Kidney (tissue), 14 donors: Measurements from ENCODE around the gene COL8A2. TPM values are rescaled to one million over a fixed set of nuclear protein-coding genes. Genes with fewer than 3 reads are reported as not detected.

Experiments
- DNase-seq, 5 donors: peaks; one replicate each; pipeline ENCODE4 v3.0.0-alpha.2; 2013 to 2020
- FAIRE-seq: peaks from 2 replicates; lab custom pipeline; 2012; peaks lifted over from hg19 to GRCh38; lab: Jason Lieb, UNC
- H3K27ac ChIP-seq, 2 donors: one replicate each; pipeline ENCODE4 v1.7.0; 2013; ENCODE audit warnings: low read depth in 2 of 2, low read length in 2 of 2, inconsistent platforms in 1 of 2
- H3K27me3 ChIP-seq: one replicate; pipeline ENCODE4 v1.7.1; 2013; ENCODE audit warnings: low read length, inconsistent platforms; ENCODE audit not compliant: control insufficient read depth, insufficient read depth
- H3K36me3 ChIP-seq, 3 donors: one replicate each; pipeline versions ENCODE4 v1.7.0 to v1.7.1; 2013; ENCODE audit warnings: low read length in 3 of 3, control low read depth in 1 of 3, inconsistent platforms in 1 of 3; ENCODE audit not compliant: insufficient read depth in 3 of 3, control insufficient read depth in 2 of 3
- H3K4me1 ChIP-seq, 3 donors: one replicate each; pipeline versions ENCODE4 v1.7.0 to v1.7.1; 2013; ENCODE audit warnings: low read length in 3 of 3, inconsistent platforms in 1 of 3, low read depth in 1 of 3; ENCODE audit not compliant: control insufficient read depth in 2 of 3, insufficient read depth in 2 of 3
- H3K4me3 ChIP-seq, 3 donors: one replicate each; pipeline versions ENCODE4 v1.7.0 to v1.8.1; 2013; ENCODE audit warnings: low read length in 3 of 3, control low read depth in 1 of 3, inconsistent platforms in 1 of 3
- H3K9ac ChIP-seq, 3 donors: one replicate each; pipeline versions ENCODE4 v1.7.0 to v1.7.1; 2013; ENCODE audit warnings: low read length in 3 of 3, control low read depth in 1 of 3, inconsistent platforms in 1 of 3
- H3K9me3 ChIP-seq, 3 donors: one replicate each; pipeline versions ENCODE4 v1.7.0 to v1.7.1; 2013; ENCODE audit warnings: low read length in 3 of 3, control low read depth in 1 of 3, inconsistent platforms in 1 of 3; ENCODE audit not compliant: control insufficient read depth in 2 of 3, insufficient read depth in 1 of 3
- CTCF ChIP-seq: IDR thresholded peaks from 3 replicates; pipeline ENCODE4 v1.5.1; 2012; ENCODE audit warnings: mild to moderate bottlenecking, moderate library complexity, borderline replicate concordance; ENCODE audit not compliant: insufficient read depth; ENCODE audit errors: extremely low read depth
- intact Hi-C: fragments of 100-400 bp; cut with DNase I; formaldehyde crosslinking; loops from one replicate; pipeline ENCODE4 v1.11.1; 2022
- polyA plus RNA-seq: library from polyadenylated mRNA; stranded (reverse); fragments of 350-450 nt; fragmentation: Illumina TruSeq; extraction: RNeasy Lipid Tissue Mini Kit (QIAGEN cat#74804); gene quantifications from one replicate; pipeline ENCODE4 v1.2.3, GENCODE V29; 2014; ENCODE audit warnings: low read depth, low replicate concordance; ENCODE audit not compliant: insufficient read depth
- total RNA-seq: library from RNA; stranded (reverse); fragmentation: NEBNext Ultra II Directional; extraction: Animal tissue kit (Norgen Biotek cat#: 25700); gene quantifications from one replicate; pipeline ENCODE4 v1.2.1, GENCODE V29; 2021
- donor health status: control.
- donor health status: control.
- donor health status: control.
- donor health status: control.
- donor health status: control.
- donor health status: DM: yes; HTN: yes; CAD: no.
- donor health status: Normal renal cell carcinoma (clear cell type).

COL8A2 gene
- total and polyA plus RNA-seq, 2 donors from 2014 or later = 0.90 to 6.4 TPM

- Histone ChIP-seq H3K27me3 (no peaks in the 10 kb centered on the region), H3K4me3 (peak overlapping the region; percentile 53 to 64 (median 64)), H3K9me3 (no peaks in the 10 kb centered on the region), H3K9ac (peak overlapping the region in 1 of 3 donors; percentile 73), H3K4me1 (peaks cover 0 to 7% (median 4%) of the 10 kb centered on the region in 3 donors), H3K36me3 (no peaks in the 10 kb centered on the region), H3K27ac (no peak overlapping the region)
- no peak for TF ChIP-seq CTCF
- DNase-seq (peak in 2 of 5 donors; percentile 59 to 62), FAIRE-seq (no peak)
- intact Hi-C loops = no loop called here
Measured at GRCh38 chr1:36084497-36085115, 40.4 kb downstream of the COL8A2 start.

GRCh38 chr1:36083635-36084496, 41.2 kb downstream of the COL8A2 start, which contains the start of gene TEKT2:
Gene TEKT2 (plus strand): TSS chr1:36084094. CDS start chr1:36084922, 828 bp downstream.
- Histone ChIP-seq H3K9ac (peak within 1 kb of the TSS in 2 of 3 donors; percentile 42 to 73), H3K36me3 (no peaks in the 10 kb centered on the region), H3K27me3 (no peaks in the 10 kb centered on the region), H3K4me1 (peaks cover 0 to 4% (median 3%) of the 10 kb centered on the region in 3 donors), H3K27ac (no peak within 1 kb of the TSS), H3K9me3 (no peaks in the 10 kb centered on the region), H3K4me3 (peak within 1 kb of the TSS; percentile 57 to 64 (median 64))
- no peak for TF ChIP-seq CTCF
- FAIRE-seq = no peak
- intact Hi-C loops = no loop called here
- peak; percentile 86 to 94 (median 94) for DNase-seq

- FAIRE-seq (no peak), DNase-seq (no peak)
- H3K36me3 ChIP-seq = no peaks in the 10 kb centered on the region
- intact Hi-C loops = no loop called here
- H3K4me1 ChIP-seq = peaks cover 0 to 3% (median 2%) of the 10 kb centered on the region in 3 donors
- H3K9me3 ChIP-seq = no peaks in the 10 kb centered on the region
- TF ChIP-seq CTCF = no peak
- H3K4me3 ChIP-seq = no peak overlapping the region
- no peak overlapping the region for H3K9ac ChIP-seq
- H3K27me3 ChIP-seq = no peaks in the 10 kb centered on the region
- no peak overlapping the region for H3K27ac ChIP-seq
Measured at GRCh38 chr1:36083219-36083618, 41.8 kb downstream of the COL8A2 start.
